Measurements from ENCODE around the gene PNMA1.

PNMA1 gene

GRCh38 chr14:73759714-73760597 is 45.8 kb upstream of the PNMA1 start:
- in situ Hi-C loops (cut with HindIII; ENCODE audit: low sequenced_read_pairs): no loop called here
- peak overlapping the region; percentile 77 for H3K4me3 ChIP-seq (ENCODE audit: low read depth, low read length)
- TF ChIP-seq CTCF (IDR thresholded peaks at IDR 0.05; ENCODE audit: low read depth, low read length): no peak
- DNase-seq (ENCODE audit: low read depth, low spot score): peak; percentile 99

DNA sequence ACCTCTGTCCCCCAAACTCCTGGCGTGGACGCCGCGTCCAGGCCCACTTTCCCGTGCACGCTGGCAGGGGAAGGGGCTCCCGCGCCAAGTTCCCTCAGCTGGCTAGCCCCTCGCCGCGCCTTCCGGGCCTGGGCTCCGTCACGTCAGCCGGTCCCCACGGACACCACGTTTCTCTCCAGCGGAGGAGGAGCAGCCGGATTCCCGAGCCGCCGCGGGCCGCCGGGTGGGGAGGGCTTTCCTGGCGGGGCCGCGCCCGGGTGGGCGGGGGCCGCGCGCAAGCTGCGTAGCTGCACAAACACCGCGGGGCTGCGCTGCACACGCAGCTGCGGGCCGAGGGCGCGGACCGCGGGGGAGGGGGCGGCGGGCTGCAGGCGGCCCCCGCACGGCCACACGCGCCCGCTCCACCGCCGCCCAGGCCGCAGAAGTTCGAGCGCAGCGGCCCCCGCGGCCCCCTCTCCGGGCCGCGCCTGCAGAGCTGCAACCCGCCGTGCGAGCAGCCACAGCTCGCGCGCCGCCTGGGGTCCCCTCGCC is 45.1 kb upstream of the PNMA1 start:
- in situ Hi-C loops (cut with HindIII; ENCODE audit: low sequenced_read_pairs): no loop called here
- DNase-seq (ENCODE audit: low read depth, low spot score): peak; percentile 44

GRCh38 chr14:73758392-73759182 is 44.4 kb upstream of the PNMA1 start:
- peak; percentile 69 for DNase-seq (ENCODE audit: low read depth, low spot score)
- in situ Hi-C loops (cut with HindIII; ENCODE audit: low sequenced_read_pairs): no loop called here
- peak overlapping the region; percentile 77 for H3K4me3 ChIP-seq (ENCODE audit: low read depth, low read length)

More for the DNA sequence above, 45.1 kb upstream of the PNMA1 start:
- no peak for TF ChIP-seq CTCF (IDR thresholded peaks at IDR 0.05; ENCODE audit: low read depth, low read length)
- peak overlapping the region; percentile 77 for H3K4me3 ChIP-seq (ENCODE audit: low read depth, low read length)

GRCh38 chr14:73757876-73758391 is 43.8 kb upstream of the PNMA1 start:
- no peak for TF ChIP-seq CTCF (IDR thresholded peaks at IDR 0.05; ENCODE audit: low read depth, low read length)
- no peak for DNase-seq (ENCODE audit: low read depth, low spot score)
- in situ Hi-C loops (cut with HindIII; ENCODE audit: low sequenced_read_pairs): no loop called here
- peak overlapping the region; percentile 77 for H3K4me3 ChIP-seq (ENCODE audit: low read depth, low read length)

More at GRCh38 chr14:73758392-73759182, 44.4 kb upstream of the PNMA1 start:
- TF ChIP-seq CTCF (IDR thresholded peaks at IDR 0.05; ENCODE audit: low read depth, low read length): peak; percentile 79

DNA sequence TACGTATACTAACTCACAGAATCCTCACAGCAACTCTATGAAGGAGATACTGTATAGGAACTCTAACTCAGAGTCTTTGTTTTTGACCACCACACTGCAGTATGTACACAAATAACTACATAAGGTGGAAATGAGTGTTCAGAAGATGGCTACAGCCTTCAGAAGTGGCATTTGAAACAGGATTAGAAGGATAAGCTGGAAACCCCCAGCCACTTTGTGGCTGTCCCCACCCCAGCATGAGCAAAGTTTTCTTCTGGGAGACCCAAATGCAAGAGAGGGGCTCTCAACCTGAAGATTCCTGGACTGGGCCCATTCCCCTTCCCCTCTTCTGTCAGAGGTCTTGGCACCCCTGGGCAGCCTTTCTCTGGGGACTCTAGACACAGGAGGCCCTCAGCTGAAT is 43.2 kb upstream of the PNMA1 start:
- in situ Hi-C loops (cut with HindIII; ENCODE audit: low sequenced_read_pairs): no loop called here

More for the DNA sequence above, 43.2 kb upstream of the PNMA1 start:
- no peak for DNase-seq (ENCODE audit: low read depth, low spot score)
- peak overlapping the region; percentile 77 for H3K4me3 ChIP-seq (ENCODE audit: low read depth, low read length)
- TF ChIP-seq CTCF (IDR thresholded peaks at IDR 0.05; ENCODE audit: low read depth, low read length): no peak

Data from astrocyte of the spinal cord (primary cell).